KMS-11 (cell line): ENCODE measurements around the gene CLIP2.

Experiments
- H2AFZ ChIP-seq: fragments of 200-600 bp; sonication (generic); 2 replicates; pipeline ENCODE4 v1.6.1; 2016; ENCODE audit warnings: antibody characterized with exemption, mixed run types, low read depth
- H3K27ac ChIP-seq: fragments of 200-600 bp; sonication (generic); 2 replicates; pipeline ENCODE4 v1.6.1; 2016; ENCODE audit warnings: mild to moderate bottlenecking, mixed run types
- H3K27me3 ChIP-seq: fragments of 200-600 bp; sonication (generic); 2 replicates; pipeline ENCODE4 v1.6.1; 2017; ENCODE audit warnings: mild to moderate bottlenecking, low read depth, mixed run types, moderate library complexity; ENCODE audit not compliant: insufficient read depth
- H3K36me3 ChIP-seq: fragments of 200-600 bp; sonication (generic); 2 replicates; pipeline ENCODE4 v1.6.1; 2017; ENCODE audit warnings: mild to moderate bottlenecking, mixed run types; ENCODE audit not compliant: insufficient read depth
- H3K4me1 ChIP-seq: fragments of 200-600 bp; sonication (generic); 2 replicates; pipeline ENCODE4 v1.6.1; 2016; ENCODE audit warnings: mild to moderate bottlenecking, low read depth, mixed run types; ENCODE audit not compliant: poor library complexity, severe bottlenecking
- H3K4me2 ChIP-seq: fragments of 200-600 bp; sonication (generic); 2 replicates; pipeline ENCODE4 v1.7.0; 2016; ENCODE audit warnings: mild to moderate bottlenecking, mixed run types
- H3K4me3 ChIP-seq: fragments of 200-600 bp; sonication (generic); IDR thresholded peaks from 2 replicates; pipeline ENCODE4 v1.6.1; 2017; ENCODE audit warnings: low read depth, low read length, mixed read lengths; ENCODE audit not compliant: insufficient read depth
- H3K79me2 ChIP-seq: fragments of 200-600 bp; sonication (generic); 2 replicates; pipeline ENCODE4 v1.6.1; 2016; ENCODE audit warnings: low read depth, mixed run types; ENCODE audit not compliant: insufficient read depth
- H3K9ac ChIP-seq: fragments of 200-600 bp; sonication (generic); 2 replicates; pipeline ENCODE4 v1.6.1; 2016; ENCODE audit warnings: mild to moderate bottlenecking, mixed run types
- H4K20me1 ChIP-seq: fragments of 200-600 bp; sonication (generic); 2 replicates; pipeline ENCODE4 v1.6.1; 2016; ENCODE audit warnings: mild to moderate bottlenecking, mixed run types; ENCODE audit not compliant: insufficient read depth
- TF ChIP-seq, protein P1 (sequence below): fragments of 200-600 bp; sonication (generic); conservative IDR thresholded peaks from 2 replicates; pipeline ENCODE4 v1.6.1; 2017; ENCODE audit warnings: low read depth, mild to moderate bottlenecking, antibody characterized with exemption, low read length, moderate library complexity, mixed read lengths

Gene CLIP2

DNA sequence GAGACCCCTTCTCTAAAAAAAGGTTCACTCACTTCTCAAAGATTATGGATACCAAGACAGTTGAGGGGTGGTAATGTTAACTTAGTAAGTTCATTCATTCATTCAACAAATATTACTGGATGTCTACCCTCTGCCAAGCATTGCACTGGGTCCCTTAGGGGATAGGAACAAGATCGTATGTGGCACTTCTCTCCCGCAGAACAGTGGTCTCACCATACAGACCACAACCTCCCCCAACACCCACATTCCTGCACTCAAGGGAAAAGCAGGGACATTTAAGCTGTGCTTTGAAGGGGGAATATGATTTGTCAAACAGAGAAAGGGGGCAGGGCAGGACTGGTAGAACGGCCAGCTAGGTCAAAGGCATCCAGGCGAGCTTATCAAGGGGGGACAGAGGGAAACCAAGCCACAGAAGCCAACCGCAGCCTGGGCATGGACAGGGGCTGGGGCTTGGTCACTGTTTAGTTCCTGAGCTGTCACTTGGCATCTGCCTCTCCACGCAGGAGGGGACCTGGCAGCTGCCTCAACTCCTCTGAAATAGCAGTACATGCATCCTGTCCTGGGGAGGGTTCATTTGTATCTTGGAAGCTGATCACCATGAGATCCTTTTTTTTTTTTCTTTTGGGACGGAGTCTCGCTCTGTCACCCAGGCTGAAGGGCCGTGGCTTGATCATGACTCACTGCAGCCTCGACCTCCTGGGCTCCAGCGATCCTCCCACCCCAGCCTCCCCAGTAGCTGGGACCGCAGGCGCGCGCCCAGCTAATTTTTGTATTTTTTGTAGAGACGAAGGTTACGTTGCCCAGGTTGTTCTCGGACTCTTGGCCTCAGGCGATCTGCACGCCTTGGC lies 949 bp upstream of the CLIP2 start:
- peaks cover 41% of the 10 kb centered on the region for H3K27me3 ChIP-seq
- no peaks in the 10 kb centered on the region for H3K36me3 ChIP-seq
- TF ChIP-seq, protein P1, sequence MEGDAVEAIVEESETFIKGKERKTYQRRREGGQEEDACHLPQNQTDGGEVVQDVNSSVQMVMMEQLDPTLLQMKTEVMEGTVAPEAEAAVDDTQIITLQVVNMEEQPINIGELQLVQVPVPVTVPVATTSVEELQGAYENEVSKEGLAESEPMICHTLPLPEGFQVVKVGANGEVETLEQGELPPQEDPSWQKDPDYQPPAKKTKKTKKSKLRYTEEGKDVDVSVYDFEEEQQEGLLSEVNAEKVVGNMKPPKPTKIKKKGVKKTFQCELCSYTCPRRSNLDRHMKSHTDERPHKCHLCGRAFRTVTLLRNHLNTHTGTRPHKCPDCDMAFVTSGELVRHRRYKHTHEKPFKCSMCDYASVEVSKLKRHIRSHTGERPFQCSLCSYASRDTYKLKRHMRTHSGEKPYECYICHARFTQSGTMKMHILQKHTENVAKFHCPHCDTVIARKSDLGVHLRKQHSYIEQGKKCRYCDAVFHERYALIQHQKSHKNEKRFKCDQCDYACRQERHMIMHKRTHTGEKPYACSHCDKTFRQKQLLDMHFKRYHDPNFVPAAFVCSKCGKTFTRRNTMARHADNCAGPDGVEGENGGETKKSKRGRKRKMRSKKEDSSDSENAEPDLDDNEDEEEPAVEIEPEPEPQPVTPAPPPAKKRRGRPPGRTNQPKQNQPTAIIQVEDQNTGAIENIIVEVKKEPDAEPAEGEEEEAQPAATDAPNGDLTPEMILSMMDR: no peak
- no peaks in the 10 kb centered on the region for H3K79me2 ChIP-seq
- no peak overlapping the region for H3K27ac ChIP-seq
- H2AFZ ChIP-seq: peak overlapping the region; percentile 95
- peak overlapping the region; percentile 67 for H3K4me2 ChIP-seq
- H4K20me1 ChIP-seq: no peaks in the 10 kb centered on the region
- no peak overlapping the region for H3K4me3 ChIP-seq
- H3K9ac ChIP-seq: no peak overlapping the region
- H3K4me1 ChIP-seq: no peaks in the 10 kb centered on the region

DNA sequence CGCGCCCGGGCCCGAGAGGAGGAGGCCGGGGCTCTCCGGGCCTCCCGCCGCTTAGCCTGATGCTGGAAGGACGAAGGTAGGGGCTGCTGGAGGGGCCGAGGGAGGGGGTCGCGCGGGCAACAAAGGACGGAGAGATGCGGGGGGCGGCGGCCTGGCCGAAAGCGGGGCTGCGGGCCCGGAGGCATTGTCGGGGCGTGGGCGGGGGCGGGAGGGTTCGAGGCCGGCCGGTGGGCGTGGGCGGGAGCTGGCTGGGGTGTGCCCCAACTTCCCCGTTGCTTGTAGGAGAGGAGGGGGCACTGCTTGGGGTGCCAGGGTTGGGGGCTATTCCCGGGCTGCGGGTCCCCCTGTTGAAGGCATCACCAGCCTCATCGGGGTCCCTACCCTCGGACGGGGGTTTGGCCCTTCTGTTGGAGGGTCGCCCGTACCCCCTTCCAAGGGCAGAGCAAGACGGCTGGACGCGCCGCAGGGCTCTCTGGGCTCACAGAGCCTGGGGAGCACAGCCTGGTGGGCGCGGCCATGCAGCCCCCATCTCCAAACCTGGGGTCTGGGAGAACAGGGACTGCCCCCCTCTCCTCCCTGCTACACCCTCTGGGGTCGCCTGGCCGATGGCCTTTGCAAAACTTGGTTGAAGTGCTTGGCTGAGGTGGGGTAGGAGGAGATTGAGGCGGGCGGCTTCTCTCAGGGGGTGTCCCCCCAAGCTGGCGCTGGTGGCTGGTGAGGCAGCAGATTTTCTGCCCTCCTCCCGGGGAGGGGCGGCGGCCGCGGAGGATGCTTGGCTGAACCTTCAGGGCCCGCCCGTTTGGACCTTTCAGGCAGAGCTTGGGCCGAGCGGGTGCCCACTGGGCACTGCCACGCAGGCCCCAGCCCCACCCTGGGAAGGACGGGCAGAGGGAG lies 699 bp downstream of the CLIP2 start:
- H3K9ac ChIP-seq: no peak overlapping the region
- no peak overlapping the region for H3K4me3 ChIP-seq
- H3K27ac ChIP-seq: no peak overlapping the region
- H3K79me2 ChIP-seq: no peaks in the 10 kb centered on the region
- peak overlapping the region; percentile 79 for H2AFZ ChIP-seq
- peak overlapping the region; percentile 33; the same call in 1 of the 2 replicates for H3K4me2 ChIP-seq
- no peaks in the 10 kb centered on the region for H3K36me3 ChIP-seq
- TF ChIP-seq, protein P1: no peak
- H3K27me3 ChIP-seq: peaks cover 57% of the 10 kb centered on the region
- no peaks in the 10 kb centered on the region for H4K20me1 ChIP-seq
- H3K4me1 ChIP-seq: no peaks in the 10 kb centered on the region

DNA sequence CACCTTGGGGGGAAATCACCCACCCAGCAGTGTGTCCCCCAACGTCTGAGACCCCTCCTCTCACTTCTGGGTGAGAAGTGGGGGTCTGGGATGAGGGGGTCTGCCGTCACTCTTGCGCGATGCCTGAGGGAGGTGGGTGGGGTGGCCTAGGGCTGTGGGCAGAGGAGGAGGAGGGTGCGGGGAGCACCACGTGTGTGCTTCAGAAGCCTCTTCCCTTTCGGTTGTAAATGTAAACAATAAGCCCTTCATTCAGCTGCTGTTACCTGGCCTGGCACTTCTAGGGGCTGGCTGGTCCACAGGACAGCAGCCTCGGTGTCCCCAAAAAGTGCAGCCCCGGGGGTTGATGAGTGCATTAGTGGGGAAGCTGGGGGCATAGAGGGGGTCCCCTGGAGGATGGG lies 1.3 kb downstream of the CLIP2 start:
- Histone ChIP-seq H3K9ac (no peak overlapping the region), H3K4me1 (no peaks in the 10 kb centered on the region), H3K4me3 (no peak overlapping the region), H3K27ac (no peak overlapping the region), H4K20me1 (no peaks in the 10 kb centered on the region), H3K4me2 (no peak overlapping the region), H3K79me2 (no peaks in the 10 kb centered on the region), H3K27me3 (peaks cover 63% of the 10 kb centered on the region), H3K36me3 (no peaks in the 10 kb centered on the region), H2AFZ (no peak overlapping the region)
- TF ChIP-seq, protein P1: no peak

DNA sequence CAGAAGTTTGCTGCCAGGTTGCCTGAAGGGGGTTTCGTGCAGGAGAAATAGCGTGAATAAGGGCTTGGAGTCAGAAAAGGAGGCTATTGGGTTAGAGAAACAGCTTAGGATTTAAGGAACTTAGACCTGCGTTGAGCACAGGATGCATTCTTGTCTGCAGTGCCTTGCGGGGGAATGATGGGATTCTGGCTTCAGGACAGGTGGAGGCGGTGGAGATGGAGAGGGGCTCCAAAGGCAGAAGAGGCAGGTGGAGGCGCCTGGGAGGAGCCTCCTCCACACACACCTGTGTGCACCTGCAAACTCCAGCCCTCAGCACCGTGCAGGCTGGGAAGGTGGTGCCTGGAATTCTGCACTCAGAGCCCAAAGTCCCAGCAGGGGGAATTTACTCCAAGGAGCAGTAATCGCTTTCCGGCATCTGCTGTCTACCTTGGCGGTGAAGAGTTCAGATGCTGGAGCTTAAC lies 1.8 kb downstream of the CLIP2 start:
- H3K79me2 ChIP-seq: no peaks in the 10 kb centered on the region
- no peak overlapping the region for H2AFZ ChIP-seq
- H3K27ac ChIP-seq: no peak overlapping the region
- no peak overlapping the region for H3K9ac ChIP-seq
- H3K4me2 ChIP-seq: no peak overlapping the region
- H3K36me3 ChIP-seq: no peaks in the 10 kb centered on the region
- H4K20me1 ChIP-seq: no peaks in the 10 kb centered on the region
- H3K27me3 ChIP-seq: peaks cover 63% of the 10 kb centered on the region
- H3K4me1 ChIP-seq: no peaks in the 10 kb centered on the region
- TF ChIP-seq, protein P1: no peak
- H3K4me3 ChIP-seq: no peak overlapping the region
